H1 (cell line): ENCODE data around the gene NABP1. TPM values are rescaled to one million over a fixed set of nuclear protein-coding genes. Genes with fewer than 3 reads are reported as not detected.

Experiments used
- CTCF ChIA-PET: fragments of 300-600 bp; sonication (Branson Sonifier 250); formaldehyde crosslinking; loops from one replicate; lab custom pipeline; 2021; ENCODE audit not compliant: partially characterized antibody; lab: Charles Lee
- POLR2A ChIA-PET: fragments of 300-600 bp; sonication (Branson Sonifier 250); formaldehyde crosslinking; loops from one replicate; lab custom pipeline; 2021; ENCODE audit warnings: inconsistent platforms; ENCODE audit not compliant: partially characterized antibody; lab: Charles Lee
- DNase-seq, 2 experiments: peaks; one replicate each; pipeline versions ENCODE4 v3.0.0 to v3.0.0-alpha.2; 2010 to 2022; ENCODE audit warnings: low spot score in 2 of 2, low read depth in 1 of 2, mixed read lengths in 1 of 2
- FAIRE-seq: peaks from 2 replicates; lab custom pipeline; 2011; peaks lifted over from hg19 to GRCh38; lab: Jason Lieb, UNC
- H2AFZ ChIP-seq: 2 replicates; pipeline ENCODE4 v1.8.1; 2012; ENCODE audit warnings: low read length, inconsistent platforms
- H2AK5ac ChIP-seq: 2 replicates; pipeline ENCODE4 v1.6.1; 2013; ENCODE audit warnings: low read depth, low read length
- H2BK120ac ChIP-seq: replicated peaks from 2 replicates; pipeline ENCODE3; 2013; ENCODE audit warnings: low read depth, low read length, inconsistent platforms
- H2BK12ac ChIP-seq: 2 replicates; pipeline ENCODE4 v1.6.1; 2013; ENCODE audit warnings: low read depth, low read length
- H2BK15ac ChIP-seq: 2 replicates; pipeline ENCODE4 v1.6.1; 2013; ENCODE audit warnings: low read length
- H2BK20ac ChIP-seq: 2 replicates; pipeline ENCODE4 v1.6.1; 2013; ENCODE audit warnings: low read length
- H2BK5ac ChIP-seq: 2 replicates; pipeline ENCODE4 v1.6.1; 2013; ENCODE audit warnings: low read depth, low read length
- H3K14ac ChIP-seq: 2 replicates; pipeline ENCODE4 v1.6.1; 2013; ENCODE audit warnings: inconsistent platforms; ENCODE audit not compliant: insufficient read length
- H3K18ac ChIP-seq: 2 replicates; pipeline ENCODE4 v1.6.1; 2013; ENCODE audit warnings: low read length; ENCODE audit errors: extremely low read depth
- H3K23ac ChIP-seq: 2 replicates; pipeline ENCODE4 v1.6.1; 2013; ENCODE audit warnings: inconsistent platforms; ENCODE audit not compliant: insufficient read length
- H3K23me2 ChIP-seq: 2 replicates; pipeline ENCODE4 v1.6.1; 2013; ENCODE audit warnings: low read depth, low read length
- H3K27ac ChIP-seq: 2 replicates; pipeline ENCODE4 v1.6.1; 2011; ENCODE audit warnings: low read depth, low read length, inconsistent platforms
- H3K27me3 ChIP-seq, 4 experiments: replicated peaks in 1 of 4; 1 replicate in 1 of 4; 2 replicates in 3 of 4; pipeline versions ENCODE4 v1.6.1 to v1.8.1; 2011 to 2013; ENCODE audit warnings: low read length in 3 of 4, mild to moderate bottlenecking in 3 of 4, inconsistent platforms in 2 of 4, mixed read lengths in 2 of 4, moderate library complexity in 1 of 4; ENCODE audit not compliant: control insufficient read depth in 3 of 4, insufficient read depth in 3 of 4; ENCODE audit errors: extremely low read depth in 1 of 4
- H3K36me3 ChIP-seq, 4 experiments: 2 replicates each; pipeline versions ENCODE4 v1.6.1 to v1.8.1; 2011 to 2013; ENCODE audit warnings: mild to moderate bottlenecking in 4 of 4, low read length in 3 of 4, moderate library complexity in 2 of 4, control low read depth in 1 of 4, inconsistent platforms in 1 of 4; ENCODE audit not compliant: insufficient read depth in 4 of 4, control insufficient read depth in 2 of 4
- H3K4ac ChIP-seq: replicated peaks from 2 replicates; pipeline ENCODE3; 2013; ENCODE audit warnings: low read length, low read depth, mixed read lengths, inconsistent platforms; ENCODE audit not compliant: insufficient read length
- H3K4me1 ChIP-seq, 4 experiments: replicated peaks in 1 of 4; 1 replicate in 1 of 4; 2 replicates in 3 of 4; pipeline versions ENCODE4 v1.6.1 to v1.8.1; 2011 to 2013; ENCODE audit warnings: low read length in 3 of 4, inconsistent platforms in 2 of 4, mixed read lengths in 1 of 4; ENCODE audit not compliant: insufficient read depth in 4 of 4, control insufficient read depth in 3 of 4
- H3K4me2 ChIP-seq, 2 experiments: 2 replicates each; pipeline versions ENCODE4 v1.6.1 to v1.8.1; 2011 to 2013; ENCODE audit warnings: low read depth in 2 of 2, low read length in 2 of 2, control low read depth in 1 of 2, inconsistent platforms in 1 of 2, mild to moderate bottlenecking in 1 of 2; ENCODE audit not compliant: insufficient read depth in 1 of 2
- H3K4me3 ChIP-seq, 4 experiments: fragments of 200-600, 300-600 bp in 1 of 4; sonication (generic), shearing (Covaris generic), sonication (Bioruptor Twin) in 1 of 4; 2 replicates each; pipeline versions ENCODE4 v1.5.1 to v1.8.1; 2011 to 2016; ENCODE audit warnings: low read length in 4 of 4, low read depth in 3 of 4, control low read depth in 2 of 4, inconsistent platforms in 2 of 4, mild to moderate bottlenecking in 2 of 4, mixed read lengths in 1 of 4, moderate library complexity in 1 of 4; ENCODE audit not compliant: insufficient read depth in 2 of 4; ENCODE audit errors: extremely low read depth in 1 of 4
- H3K56ac ChIP-seq: replicated peaks from 2 replicates; pipeline ENCODE3; 2013; ENCODE audit warnings: low read depth, mild to moderate bottlenecking, mixed read lengths, low read length, inconsistent platforms; ENCODE audit not compliant: insufficient read length
- H3K79me1 ChIP-seq: 2 replicates; pipeline ENCODE4 v1.6.1; 2013; ENCODE audit warnings: low read depth, low read length, control low read depth
- H3K79me2 ChIP-seq, 2 experiments: 2 replicates each; pipeline versions ENCODE4 v1.6.1 to v1.8.1; 2012 to 2013; ENCODE audit warnings: low read length in 2 of 2, mild to moderate bottlenecking in 2 of 2, inconsistent platforms in 1 of 2; ENCODE audit not compliant: insufficient read depth in 2 of 2, control insufficient read depth in 1 of 2
- H3K9ac ChIP-seq, 4 experiments: replicated peaks in 1 of 4; 1 replicate in 1 of 4; 2 replicates in 3 of 4; pipeline versions ENCODE4 v1.6.1 to v1.8.1; 2011 to 2013; ENCODE audit warnings: low read depth in 3 of 4, low read length in 3 of 4, control low read depth in 2 of 4, mild to moderate bottlenecking in 2 of 4, moderate library complexity in 2 of 4, inconsistent platforms in 1 of 4; ENCODE audit errors: extremely low read depth in 1 of 4
- H3K9me3 ChIP-seq, 2 experiments: 2 replicates each; pipeline versions ENCODE4 v1.6.1 to v1.8.1; 2012 to 2013; ENCODE audit warnings: mild to moderate bottlenecking in 2 of 2, moderate library complexity in 2 of 2, control low read depth in 1 of 2, inconsistent platforms in 1 of 2, low read depth in 1 of 2, low read length in 1 of 2, mixed read lengths in 1 of 2; ENCODE audit not compliant: insufficient read depth in 2 of 2
- H4K20me1 ChIP-seq, 2 experiments: replicated peaks in 1 of 2; 2 replicates each; pipeline versions ENCODE3 to v1.8.1; 2011 to 2013; ENCODE audit warnings: inconsistent platforms in 2 of 2, low read length in 2 of 2, mild to moderate bottlenecking in 1 of 2; ENCODE audit not compliant: insufficient read depth in 2 of 2, control insufficient read depth in 1 of 2
- H4K5ac ChIP-seq: 2 replicates; pipeline ENCODE4 v1.6.1; 2013; ENCODE audit warnings: low read length, low read depth, mixed read lengths, inconsistent platforms; ENCODE audit not compliant: insufficient read length
- H4K8ac ChIP-seq: 2 replicates; pipeline ENCODE4 v1.8.0; 2013; ENCODE audit warnings: mild to moderate bottlenecking, moderate library complexity, low read length, inconsistent platforms; ENCODE audit not compliant: insufficient read depth; ENCODE audit errors: extremely low read depth
- H4K91ac ChIP-seq: replicated peaks from 2 replicates; pipeline ENCODE3; 2013; ENCODE audit warnings: low read length, mixed read lengths, inconsistent platforms; ENCODE audit not compliant: insufficient read length
- GABPA ChIP-seq: IDR thresholded peaks from 2 replicates; pipeline ENCODE4 v1.6.1; 2011; ENCODE audit warnings: mild to moderate bottlenecking, low read length, moderate library complexity, borderline replicate concordance; ENCODE audit not compliant: insufficient read depth
- SIRT6 ChIP-seq: IDR thresholded peaks from one replicate; pipeline ENCODE4 v1.7.1; 2012; ENCODE audit warnings: low read length, inconsistent platforms
- WGBS, 2 experiments: shearing (Covaris generic) in 1 of 2; methylation state at CpG; one replicate each; pipeline versions ENCODE4 v1.1.6 to v1.1.7; 2013 to 2015; ENCODE audit warnings: low lambda C conversion rate in 2 of 2, mixed read lengths in 2 of 2, inconsistent platforms in 1 of 2, low coverage in 1 of 2, missing lambda C conversion rate in 1 of 2; ENCODE audit not compliant: insufficient replicate concordance in 2 of 2, insufficient coverage in 1 of 2, insufficient read length in 1 of 2; ENCODE audit errors: extremely low coverage in 1 of 2, missing lambda C conversion rate in 1 of 2; 5-methylcytosine and 5-hydroxymethylcytosine counted together
- polyA plus RNA-seq, 7 experiments: library from polyadenylated mRNA; depleted of rRNA in 3 of 7; stranded (reverse) in 5 of 7; unstranded in 2 of 7; fragments of >200 nt in 5 of 7; fragments of 200-250 nt in 2 of 7; gene quantifications; 1 replicate in 5 of 7; 2 replicates in 1 of 7; 4 replicates in 1 of 7; pipeline versions ENCODE4 v1.2.1 to v1.2.3, GENCODE V29; 2011 to 2013; ENCODE audit warnings: missing spikeins in 2 of 7, mixed read lengths in 2 of 7
- total RNA-seq: library from RNA; stranded (reverse); fragmentation: NEBNext Ultra II Directional; extraction: Animal tissue kit (Norgen Biotek cat#: 25700); gene quantifications from 2 replicates; pipeline ENCODE4 v1.2.1, GENCODE V29; 2021

NABP1 gene
- total and polyA plus RNA-seq, 2 of the 8 experiments (the other 6 are each of a cell fraction or from before 2014, with no cell fraction given) = 0.63 to 4.8 TPM

- Histone ChIP-seq H2BK15ac (no peak overlapping the region), H3K4me3 (no peak overlapping the region), H3K79me2 (no peaks in the 10 kb centered on the region), H2BK20ac (no peak overlapping the region), H3K14ac (no peak overlapping the region), H4K91ac (no peak overlapping the region), H2BK120ac (no peak overlapping the region), H3K27ac (no peak overlapping the region), H3K79me1 (no peaks in the 10 kb centered on the region), H3K23me2 (peaks cover 1% of the 10 kb centered on the region; the same call in 1 of the 2 replicates), H3K36me3 (no peaks in the 10 kb centered on the region), H3K9ac (no peak overlapping the region), H2AFZ (no peak overlapping the region), H4K8ac (no peak overlapping the region), H3K4me2 (no peak overlapping the region), H3K27me3 (no peaks in the 10 kb centered on the region), H3K9me3 (no peaks in the 10 kb centered on the region), H3K23ac (no peak overlapping the region), H2AK5ac (no peak overlapping the region), H3K4me1 (no peaks in the 10 kb centered on the region), H4K20me1 (no peaks in the 10 kb centered on the region), H2BK5ac (no peak overlapping the region), H3K4ac (no peak overlapping the region), H4K5ac (no peak overlapping the region), H2BK12ac (no peak overlapping the region), H3K18ac (no peak overlapping the region), H3K56ac (no peak overlapping the region)
- ChIA-PET POLR2A (no interaction called here), CTCF (no interaction called here)
- FAIRE-seq (no peak), DNase-seq (no peak)
- WGBS, 2 experiments = 91% methylated on average over 3 of the region's 3 CpGs; no CpG with 5 or more reads in 1 of the 2 experiments
- TF ChIP-seq GABPA (no peak), SIRT6 (no peak)
Measured at GRCh38 chr2:191650896-191651773, 26.8 kb upstream of the NABP1 start.
